HepG2 (cell line): ENCODE results near the gene SEC14L1. TPM values are rescaled to one million over a fixed set of nuclear protein-coding genes. Genes with fewer than 3 reads are reported as not detected.

Experiments used
- DZIP1 ChIP-seq: sonication (generic); formaldehyde crosslinking; IDR thresholded peaks from 2 replicates; pipeline ENCODE4 v1.5.0; 2020; ENCODE audit warnings: mild to moderate bottlenecking, missing genetic modification reagents
- GTF2F1 ChIP-seq: fragments of 150-350 bp; IDR thresholded peaks from 2 replicates; pipeline ENCODE4 v1.6.1; 2014; ENCODE audit warnings: low read length
- HOXA5 ChIP-seq: sonication (generic); formaldehyde crosslinking; IDR thresholded peaks from 2 replicates; pipeline ENCODE4 v1.4.0; 2020; ENCODE audit warnings: missing genetic modification reagents
- ZC3H13 ChIP-seq: sonication (generic); formaldehyde crosslinking; IDR thresholded peaks from 2 replicates; pipeline ENCODE4 v1.8.1; 2023; ENCODE audit warnings: mild to moderate bottlenecking, missing genetic modification reagents, moderate library complexity
- ZFP36L1 ChIP-seq: sonication (generic); formaldehyde crosslinking; IDR thresholded peaks from 2 replicates; pipeline ENCODE4 v1.8.0; 2022; ENCODE audit warnings: mild to moderate bottlenecking, missing genetic modification reagents, moderate library complexity
- ZKSCAN1 ChIP-seq: fragments of 150-350 bp; IDR thresholded peaks from 2 replicates; pipeline ENCODE4 v1.6.1; 2014; ENCODE audit warnings: low read length
- ZNF331 ChIP-seq: sonication (generic); formaldehyde crosslinking; IDR thresholded peaks from 2 replicates; pipeline ENCODE4 v1.4.0; 2020; ENCODE audit warnings: missing genetic modification reagents
- polyA plus RNA-seq, 8 experiments: library from polyadenylated mRNA; depleted of rRNA in 3 of 8; stranded (reverse) in 7 of 8; unstranded in 1 of 8; fragments of >200 nt; fragmentation: Illumina TruSeq in 4 of 8; extraction: Trizol in 4 of 8; gene quantifications; 2 replicates each; pipeline versions ENCODE4 v1.2.1 to v1.2.3, GENCODE V29; 2011 to 2016; ENCODE audit warnings: low read depth in 4 of 8, missing spikeins in 1 of 8, mixed read lengths in 1 of 8; ENCODE audit not compliant: insufficient read depth in 1 of 8
- total RNA-seq, 5 experiments: library from RNA; depleted of rRNA; stranded (reverse); fragments of >200 nt; fragmentation: Illumina TruSeq; extraction: Trizol; gene quantifications; 2 replicates each; pipeline ENCODE4 v1.2.3, GENCODE V29; 2016; ENCODE audit warnings: low read depth in 1 of 5
- TF ChIP-seq, protein P1 (sequence below): sonication (generic); formaldehyde crosslinking; conservative IDR thresholded peaks from 2 replicates; pipeline ENCODE4 v1.8.0; 2022; ENCODE audit warnings: low read depth, missing genetic modification reagents
- TF ChIP-seq, protein P2 (sequence below): sonication (generic); formaldehyde crosslinking; IDR thresholded peaks from 2 replicates; pipeline ENCODE4 v1.4.0; 2020; ENCODE audit warnings: missing genetic modification reagents, borderline replicate concordance

Gene SEC14L1
- total and polyA plus RNA-seq, 2 of the 13 experiments (the other 11 are each of a cell fraction or from before 2014, with no cell fraction given), result 26.3 to 43.9 TPM

DNA sequence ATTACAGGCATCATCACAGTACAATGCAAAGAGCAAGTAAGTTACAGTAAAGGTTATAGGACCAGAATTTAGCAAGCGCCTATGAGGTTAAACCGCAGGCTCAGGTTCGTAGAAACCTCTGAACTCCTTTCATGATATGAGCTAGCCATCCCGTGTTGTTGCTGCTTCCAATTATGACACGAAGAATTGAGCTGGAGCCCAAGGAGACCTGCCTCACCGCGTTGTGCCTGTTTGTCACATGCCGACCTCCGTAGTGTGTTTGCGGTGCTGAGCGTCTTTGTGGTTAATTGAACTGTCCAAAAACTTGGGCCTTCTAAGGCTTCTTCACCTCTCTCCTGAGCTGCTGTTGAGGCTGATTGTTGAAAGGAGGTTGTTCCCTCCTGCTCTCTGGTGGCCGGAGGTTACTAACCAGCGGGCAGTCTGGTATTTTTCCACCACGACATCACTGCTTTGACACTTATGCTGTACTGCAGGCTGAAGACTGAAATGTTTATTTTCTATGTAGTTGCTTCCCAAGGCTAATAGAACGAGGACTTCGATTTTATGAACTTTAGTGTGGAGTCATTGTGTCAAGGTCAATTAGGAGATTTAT is 67.5 kb downstream of the SEC14L1 start (continued):
- TF ChIP-seq, protein P1, sequence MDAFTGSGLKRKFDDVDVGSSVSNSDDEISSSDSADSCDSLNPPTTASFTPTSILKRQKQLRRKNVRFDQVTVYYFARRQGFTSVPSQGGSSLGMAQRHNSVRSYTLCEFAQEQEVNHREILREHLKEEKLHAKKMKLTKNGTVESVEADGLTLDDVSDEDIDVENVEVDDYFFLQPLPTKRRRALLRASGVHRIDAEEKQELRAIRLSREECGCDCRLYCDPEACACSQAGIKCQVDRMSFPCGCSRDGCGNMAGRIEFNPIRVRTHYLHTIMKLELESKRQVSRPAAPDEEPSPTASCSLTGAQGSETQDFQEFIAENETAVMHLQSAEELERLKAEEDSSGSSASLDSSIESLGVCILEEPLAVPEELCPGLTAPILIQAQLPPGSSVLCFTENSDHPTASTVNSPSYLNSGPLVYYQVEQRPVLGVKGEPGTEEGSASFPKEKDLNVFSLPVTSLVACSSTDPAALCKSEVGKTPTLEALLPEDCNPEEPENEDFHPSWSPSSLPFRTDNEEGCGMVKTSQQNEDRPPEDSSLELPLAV (CRISPR knock-in tag), result no peak
- TF ChIP-seq ZFP36L1 (CRISPR knock-in tag) (peak; percentile 68), ZNF331 (CRISPR knock-in tag) (peak; percentile 56), GTF2F1 (no peak), ZKSCAN1 (no peak), ZC3H13 (no peak), DZIP1 (no peak), HOXA5 (0 out of 2 replicates have a peak, but pooled peaks have one; percentile 25)
- TF ChIP-seq, protein P2, sequence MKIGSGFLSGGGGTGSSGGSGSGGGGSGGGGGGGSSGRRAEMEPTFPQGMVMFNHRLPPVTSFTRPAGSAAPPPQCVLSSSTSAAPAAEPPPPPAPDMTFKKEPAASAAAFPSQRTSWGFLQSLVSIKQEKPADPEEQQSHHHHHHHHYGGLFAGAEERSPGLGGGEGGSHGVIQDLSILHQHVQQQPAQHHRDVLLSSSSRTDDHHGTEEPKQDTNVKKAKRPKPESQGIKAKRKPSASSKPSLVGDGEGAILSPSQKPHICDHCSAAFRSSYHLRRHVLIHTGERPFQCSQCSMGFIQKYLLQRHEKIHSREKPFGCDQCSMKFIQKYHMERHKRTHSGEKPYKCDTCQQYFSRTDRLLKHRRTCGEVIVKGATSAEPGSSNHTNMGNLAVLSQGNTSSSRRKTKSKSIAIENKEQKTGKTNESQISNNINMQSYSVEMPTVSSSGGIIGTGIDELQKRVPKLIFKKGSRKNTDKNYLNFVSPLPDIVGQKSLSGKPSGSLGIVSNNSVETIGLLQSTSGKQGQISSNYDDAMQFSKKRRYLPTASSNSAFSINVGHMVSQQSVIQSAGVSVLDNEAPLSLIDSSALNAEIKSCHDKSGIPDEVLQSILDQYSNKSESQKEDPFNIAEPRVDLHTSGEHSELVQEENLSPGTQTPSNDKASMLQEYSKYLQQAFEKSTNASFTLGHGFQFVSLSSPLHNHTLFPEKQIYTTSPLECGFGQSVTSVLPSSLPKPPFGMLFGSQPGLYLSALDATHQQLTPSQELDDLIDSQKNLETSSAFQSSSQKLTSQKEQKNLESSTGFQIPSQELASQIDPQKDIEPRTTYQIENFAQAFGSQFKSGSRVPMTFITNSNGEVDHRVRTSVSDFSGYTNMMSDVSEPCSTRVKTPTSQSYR (CRISPR knock-in tag), result peak; percentile 30; the same call in 1 of the 2 replicates
- TF ChIP-seq, all 625 proteins: peak for 164
